Adrenal gland (tissue), 5 donors: ENCODE results near the gene S100G.

Experiments used
- POLR2A ChIP-seq, 2 donors: fragments of 450-650 bp; IDR thresholded peaks; one replicate each; pipeline ENCODE4 v1.6.1; 2017; ENCODE audit warnings: antibody characterized with exemption in 2 of 2, mild to moderate bottlenecking in 2 of 2, moderate library complexity in 1 of 2
- TF ChIP-seq, protein P1 (sequence below), 6 experiments: fragments of 450-650 bp in 4 of 6; fragments of 200-600 bp in 2 of 6; sonication (generic) in 1 of 6; IDR thresholded peaks; 1 replicate in 5 of 6; 2 replicates in 1 of 6; pipeline versions ENCODE4 v1.5.1 to v1.8.0; 2016 to 2021; ENCODE audit warnings: antibody characterized with exemption in 6 of 6, mild to moderate bottlenecking in 2 of 6, moderate library complexity in 1 of 6
- donor health status: DM: no; HTN: no; CAD: no.

GRCh38 chrX:16678689-16679088 lies 28.7 kb downstream of the S100G start:
- TF ChIP-seq, protein P1, sequence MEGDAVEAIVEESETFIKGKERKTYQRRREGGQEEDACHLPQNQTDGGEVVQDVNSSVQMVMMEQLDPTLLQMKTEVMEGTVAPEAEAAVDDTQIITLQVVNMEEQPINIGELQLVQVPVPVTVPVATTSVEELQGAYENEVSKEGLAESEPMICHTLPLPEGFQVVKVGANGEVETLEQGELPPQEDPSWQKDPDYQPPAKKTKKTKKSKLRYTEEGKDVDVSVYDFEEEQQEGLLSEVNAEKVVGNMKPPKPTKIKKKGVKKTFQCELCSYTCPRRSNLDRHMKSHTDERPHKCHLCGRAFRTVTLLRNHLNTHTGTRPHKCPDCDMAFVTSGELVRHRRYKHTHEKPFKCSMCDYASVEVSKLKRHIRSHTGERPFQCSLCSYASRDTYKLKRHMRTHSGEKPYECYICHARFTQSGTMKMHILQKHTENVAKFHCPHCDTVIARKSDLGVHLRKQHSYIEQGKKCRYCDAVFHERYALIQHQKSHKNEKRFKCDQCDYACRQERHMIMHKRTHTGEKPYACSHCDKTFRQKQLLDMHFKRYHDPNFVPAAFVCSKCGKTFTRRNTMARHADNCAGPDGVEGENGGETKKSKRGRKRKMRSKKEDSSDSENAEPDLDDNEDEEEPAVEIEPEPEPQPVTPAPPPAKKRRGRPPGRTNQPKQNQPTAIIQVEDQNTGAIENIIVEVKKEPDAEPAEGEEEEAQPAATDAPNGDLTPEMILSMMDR (IDR thresholded peaks at IDR 0.05): no peak
- TF ChIP-seq POLR2A (IDR thresholded peaks at IDR 0.05): no peak
